ENCODE measurements around the gene ZBED2.

Gene ZBED2

DNA sequence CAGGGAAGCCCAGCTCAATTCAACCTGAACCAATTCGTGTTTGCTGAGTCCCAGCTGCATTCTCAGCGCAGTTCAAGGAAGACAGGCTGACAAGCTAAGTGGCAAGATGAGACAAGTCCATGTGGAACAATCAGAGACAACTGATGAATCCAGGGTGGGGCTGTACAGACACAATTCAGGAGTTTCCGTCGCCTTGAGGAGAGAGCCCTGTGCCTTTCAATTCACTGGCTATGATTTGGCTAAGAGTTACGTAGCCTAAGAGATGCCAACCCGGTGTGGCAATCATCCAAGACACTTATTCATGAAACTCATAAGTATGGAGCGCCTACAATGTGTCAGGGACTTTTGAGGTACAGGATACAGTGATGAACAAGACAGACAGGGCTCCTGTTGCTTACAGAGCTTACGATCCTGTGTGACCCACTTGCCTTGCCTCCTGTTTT lies 15.5 kb upstream of the ZBED2 start:
- Mint-ChIP-seq H3K4me1 (ENCODE audit: low read depth) (peaks cover 100% of the 10 kb centered on the region), H3K27ac (peak overlapping the region; percentile 98), H3K27me3 (no peaks in the 10 kb centered on the region), H3K4me3 (peak overlapping the region; percentile 85), H3K36me3 (ENCODE audit: low read depth) (peaks cover 87% of the 10 kb centered on the region), H3K9me3 (peaks cover 4% of the 10 kb centered on the region)

DNA sequence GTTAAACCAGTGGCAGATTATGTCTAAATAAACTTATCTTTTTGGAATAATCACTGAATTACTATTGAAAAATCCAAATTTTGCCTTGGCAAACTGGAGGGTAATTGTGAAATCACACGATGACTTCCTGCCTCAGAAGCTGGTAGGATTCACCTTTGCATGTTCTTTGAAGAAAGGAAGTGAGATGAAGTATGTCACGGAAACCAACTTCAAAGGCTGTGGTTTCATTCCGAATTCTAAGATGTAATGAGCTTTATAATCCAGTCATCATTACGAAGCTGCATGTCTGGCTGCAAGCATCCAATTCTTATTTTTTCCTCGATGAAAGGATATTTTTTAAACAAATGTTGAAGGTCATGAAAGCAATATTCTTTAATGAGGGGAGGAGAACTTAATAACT lies 15.0 kb upstream of the ZBED2 start:
- H3K9me3 Mint-ChIP-seq = peaks cover 4% of the 10 kb centered on the region
- H3K4me3 Mint-ChIP-seq = peak overlapping the region; percentile 85
- peak overlapping the region; percentile 98 for H3K27ac Mint-ChIP-seq
- peaks cover 100% of the 10 kb centered on the region for H3K4me1 Mint-ChIP-seq (ENCODE audit: low read depth)
- no peaks in the 10 kb centered on the region for H3K27me3 Mint-ChIP-seq
- peaks cover 89% of the 10 kb centered on the region for H3K36me3 Mint-ChIP-seq (ENCODE audit: low read depth)

DNA sequence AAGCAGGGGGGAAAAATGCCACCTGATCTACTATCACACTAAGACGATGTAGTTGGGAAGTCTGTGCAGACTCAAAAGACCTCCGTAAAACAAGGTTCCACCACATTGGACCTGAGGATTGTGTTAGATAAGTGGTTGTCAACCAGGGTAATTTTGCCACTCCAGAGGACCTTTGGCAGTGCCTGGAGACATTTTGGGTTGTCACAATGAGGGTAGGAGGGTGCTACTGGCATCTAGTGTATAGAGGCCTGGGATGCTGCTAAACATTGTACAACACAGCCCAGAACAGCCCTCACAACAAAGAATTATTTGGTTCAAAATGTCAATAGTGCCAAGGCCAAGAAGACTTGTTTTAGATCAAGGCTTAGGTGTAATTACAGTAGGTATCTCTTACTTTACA lies 14.6 kb upstream of the ZBED2 start:
- Mint-ChIP-seq H3K27ac (peak overlapping the region; percentile 98), H3K4me1 (ENCODE audit: low read depth) (peaks cover 100% of the 10 kb centered on the region), H3K27me3 (no peaks in the 10 kb centered on the region), H3K36me3 (ENCODE audit: low read depth) (peaks cover 89% of the 10 kb centered on the region), H3K4me3 (peak overlapping the region; percentile 85), H3K9me3 (peaks cover 4% of the 10 kb centered on the region)

- Mint-ChIP-seq H3K4me3 (peak overlapping the region; percentile 85), H3K36me3 (ENCODE audit: low read depth) (peaks cover 86% of the 10 kb centered on the region)
Observed at GRCh38 chr3:111608383-111608782, 13.2 kb upstream of the ZBED2 start.

DNA sequence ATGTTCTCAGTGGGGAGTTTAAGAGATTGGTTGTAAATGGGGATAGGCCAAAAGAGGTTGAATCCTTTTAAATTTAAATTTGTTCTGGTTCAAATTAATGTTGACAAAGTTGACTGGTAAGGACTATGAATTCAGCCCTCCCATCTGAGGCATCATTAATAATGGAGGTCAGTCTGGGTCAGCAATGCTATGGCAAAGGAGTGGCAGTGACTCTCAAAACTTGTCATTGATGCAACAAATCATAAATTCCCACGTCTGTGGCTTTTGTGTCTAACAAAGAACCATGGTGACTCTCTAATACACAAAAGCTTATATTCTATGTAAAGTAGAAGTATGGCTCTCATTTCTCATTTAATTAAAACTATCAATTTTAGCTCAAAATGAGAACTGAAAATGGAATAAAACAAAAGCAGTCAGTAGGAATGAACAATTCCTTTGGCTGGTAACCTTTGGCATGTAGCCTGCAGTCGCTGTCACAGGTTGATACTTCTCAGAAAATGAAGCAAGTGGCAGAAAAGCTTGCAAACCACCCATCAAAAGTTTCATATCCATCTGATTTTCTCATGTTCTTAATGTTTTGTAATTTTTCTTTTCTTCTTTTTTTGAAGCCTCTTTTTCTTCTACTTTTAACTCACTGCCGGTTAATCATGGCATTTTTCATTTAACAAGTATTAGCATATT lies 12.2 kb upstream of the ZBED2 start:
- no peaks in the 10 kb centered on the region for H3K27me3 Mint-ChIP-seq
- peaks cover 100% of the 10 kb centered on the region for H3K4me1 Mint-ChIP-seq (ENCODE audit: low read depth)
- H3K4me3 Mint-ChIP-seq = peak overlapping the region; percentile 85
- H3K9me3 Mint-ChIP-seq = peaks cover 4% of the 10 kb centered on the region
- peak overlapping the region; percentile 98 for H3K27ac Mint-ChIP-seq
- H3K36me3 Mint-ChIP-seq (ENCODE audit: low read depth) = peaks cover 82% of the 10 kb centered on the region

More at GRCh38 chr3:111608383-111608782, 13.2 kb upstream of the ZBED2 start:
- no peaks in the 10 kb centered on the region for H3K27me3 Mint-ChIP-seq
- H3K9me3 Mint-ChIP-seq = peaks cover 4% of the 10 kb centered on the region
- peaks cover 100% of the 10 kb centered on the region for H3K4me1 Mint-ChIP-seq (ENCODE audit: low read depth)
- peak overlapping the region; percentile 98 for H3K27ac Mint-ChIP-seq

DNA sequence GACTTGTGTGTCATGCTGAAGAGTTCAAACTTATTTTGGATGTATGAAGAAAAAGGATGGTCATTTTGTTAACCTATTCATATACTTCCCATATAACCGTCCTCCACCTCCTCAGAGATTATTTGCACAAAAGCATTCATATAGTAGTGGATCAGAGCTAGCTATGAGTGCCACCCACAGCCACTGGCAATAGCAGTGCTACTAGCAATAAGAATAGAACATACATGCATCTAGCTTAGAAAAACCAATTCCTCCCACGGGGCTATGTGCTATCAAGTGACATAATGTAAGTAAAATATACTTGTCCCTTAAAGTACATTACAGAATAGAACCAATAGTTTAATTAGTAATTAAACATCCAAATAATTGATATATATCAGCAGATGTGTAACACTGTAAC lies 10.3 kb upstream of the ZBED2 start:
- Mint-ChIP-seq H3K27ac (peak overlapping the region; percentile 98), H3K4me1 (ENCODE audit: low read depth) (peaks cover 97% of the 10 kb centered on the region), H3K36me3 (ENCODE audit: low read depth) (peaks cover 77% of the 10 kb centered on the region), H3K9me3 (peaks cover 4% of the 10 kb centered on the region), H3K27me3 (no peaks in the 10 kb centered on the region), H3K4me3 (peak overlapping the region; percentile 75)

DNA sequence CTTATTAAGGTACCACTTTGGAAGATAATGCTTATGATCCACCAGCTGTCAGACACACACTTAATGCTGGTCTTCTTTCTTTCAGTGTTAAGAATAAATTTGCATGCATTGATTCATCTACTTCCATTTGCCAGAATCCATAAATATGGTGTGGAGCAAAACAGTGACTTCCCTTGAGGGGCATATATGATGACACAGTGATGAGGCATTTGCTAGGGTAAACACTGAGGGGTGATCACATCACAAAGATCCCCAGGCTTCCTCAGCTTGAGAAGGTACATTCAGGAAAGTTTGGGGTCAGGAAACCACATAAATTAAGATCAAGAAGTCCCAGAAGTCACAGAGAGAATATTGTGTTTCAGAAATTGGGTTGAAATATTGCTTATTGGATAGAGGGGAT lies 9.9 kb upstream of the ZBED2 start:
- Mint-ChIP-seq H3K4me3 (peak overlapping the region; percentile 75), H3K4me1 (ENCODE audit: low read depth) (peaks cover 97% of the 10 kb centered on the region)

GRCh38 chr3:111604119-111604518 lies 9.0 kb upstream of the ZBED2 start:
- Mint-ChIP-seq H3K4me1 (ENCODE audit: low read depth) (peaks cover 96% of the 10 kb centered on the region), H3K27me3 (no peaks in the 10 kb centered on the region), H3K4me3 (peak overlapping the region; percentile 75), H3K36me3 (ENCODE audit: low read depth) (peaks cover 74% of the 10 kb centered on the region), H3K9me3 (peaks cover 4% of the 10 kb centered on the region), H3K27ac (peak overlapping the region; percentile 98)

More for the DNA sequence above, 9.9 kb upstream of the ZBED2 start:
- peaks cover 78% of the 10 kb centered on the region for H3K36me3 Mint-ChIP-seq (ENCODE audit: low read depth)
- H3K27ac Mint-ChIP-seq = peak overlapping the region; percentile 98
- peaks cover 4% of the 10 kb centered on the region for H3K9me3 Mint-ChIP-seq
- no peaks in the 10 kb centered on the region for H3K27me3 Mint-ChIP-seq

- Mint-ChIP-seq H3K36me3 (ENCODE audit: low read depth) (peaks cover 70% of the 10 kb centered on the region), H3K27me3 (no peaks in the 10 kb centered on the region), H3K4me3 (peak overlapping the region; percentile 75), H3K4me1 (ENCODE audit: low read depth) (peaks cover 92% of the 10 kb centered on the region), H3K27ac (peak overlapping the region; percentile 98), H3K9me3 (no peaks in the 10 kb centered on the region)
Observed at GRCh38 chr3:111603679-111604078, 8.5 kb upstream of the ZBED2 start.

DNA sequence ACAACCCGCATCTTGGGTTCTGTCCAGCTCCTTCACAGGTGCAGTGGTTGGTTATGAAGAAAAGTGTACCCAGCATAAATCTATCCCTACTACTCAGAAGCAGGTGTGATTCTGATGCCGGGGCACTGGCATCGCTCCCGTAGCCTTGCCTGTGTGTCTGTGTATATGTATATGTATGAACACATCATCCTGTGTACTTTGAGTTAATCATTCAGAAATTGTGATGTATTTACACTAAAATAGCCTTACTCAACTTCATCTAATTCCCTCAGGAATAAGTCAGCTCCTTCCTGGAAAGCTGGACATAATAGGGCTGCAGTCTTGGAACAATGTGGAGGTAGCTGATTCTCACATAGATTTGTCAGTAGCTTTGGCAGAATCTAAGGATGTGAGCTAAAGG lies 6.7 kb upstream of the ZBED2 start:
- Mint-ChIP-seq H3K4me1 (ENCODE audit: low read depth) (peaks cover 92% of the 10 kb centered on the region), H3K4me3 (no peak overlapping the region), H3K27me3 (no peaks in the 10 kb centered on the region), H3K36me3 (ENCODE audit: low read depth) (peaks cover 65% of the 10 kb centered on the region), H3K9me3 (no peaks in the 10 kb centered on the region), H3K27ac (peak overlapping the region; percentile 98)

- Mint-ChIP-seq H3K27ac (peak overlapping the region; percentile 99), H3K4me3 (no peak overlapping the region), H3K36me3 (ENCODE audit: low read depth) (peaks cover 61% of the 10 kb centered on the region), H3K4me1 (ENCODE audit: low read depth) (peaks cover 91% of the 10 kb centered on the region), H3K27me3 (no peaks in the 10 kb centered on the region), H3K9me3 (no peaks in the 10 kb centered on the region)
Observed at GRCh38 chr3:111598552-111598951, 3.4 kb upstream of the ZBED2 start.

DNA sequence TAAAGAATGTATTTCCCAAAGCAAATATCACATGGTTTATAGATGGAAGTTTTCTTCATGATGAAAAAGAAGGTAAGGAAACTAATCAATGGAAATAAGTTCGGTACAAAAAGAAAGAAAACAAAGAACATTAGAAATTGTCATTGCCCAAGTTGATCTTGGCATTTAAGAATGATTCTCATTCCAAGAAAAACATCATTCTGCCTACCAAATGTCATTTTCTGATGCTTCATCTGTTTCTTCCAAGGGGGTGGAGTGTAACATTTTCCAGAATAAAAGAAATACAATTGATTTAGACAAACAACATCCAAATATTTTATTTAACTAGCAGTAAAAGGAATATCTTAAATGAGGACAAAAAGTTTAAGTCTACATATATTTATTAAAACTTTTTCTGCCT lies 3.0 kb upstream of the ZBED2 start:
- H3K36me3 Mint-ChIP-seq (ENCODE audit: low read depth) = peaks cover 61% of the 10 kb centered on the region
- H3K9me3 Mint-ChIP-seq = no peaks in the 10 kb centered on the region
- H3K4me1 Mint-ChIP-seq (ENCODE audit: low read depth) = peaks cover 89% of the 10 kb centered on the region
- H3K27ac Mint-ChIP-seq = peak overlapping the region; percentile 99
- peak overlapping the region; percentile 98 for H3K4me3 Mint-ChIP-seq
- H3K27me3 Mint-ChIP-seq = no peaks in the 10 kb centered on the region

GRCh38 chr3:111596328-111596727 lies 1.2 kb upstream of the ZBED2 start:
- Mint-ChIP-seq H3K27me3 (no peaks in the 10 kb centered on the region), H3K36me3 (ENCODE audit: low read depth) (peaks cover 69% of the 10 kb centered on the region), H3K4me3 (peak overlapping the region; percentile 98), H3K9me3 (no peaks in the 10 kb centered on the region), H3K4me1 (ENCODE audit: low read depth) (peaks cover 80% of the 10 kb centered on the region), H3K27ac (peak overlapping the region; percentile 99)

GRCh38 chr3:111594781-111595180 lies 365 bp downstream of the ZBED2 start:
- Mint-ChIP-seq H3K9me3 (no peaks in the 10 kb centered on the region), H3K4me1 (ENCODE audit: low read depth) (peaks cover 81% of the 10 kb centered on the region), H3K36me3 (ENCODE audit: low read depth) (peaks cover 74% of the 10 kb centered on the region), H3K4me3 (peak overlapping the region; percentile 98), H3K27me3 (no peaks in the 10 kb centered on the region), H3K27ac (peak overlapping the region; percentile 99)

- no peaks in the 10 kb centered on the region for H3K9me3 Mint-ChIP-seq
- peak overlapping the region; percentile 99 for H3K27ac Mint-ChIP-seq
- H3K4me3 Mint-ChIP-seq = peak overlapping the region; percentile 98
- H3K27me3 Mint-ChIP-seq = no peaks in the 10 kb centered on the region
- H3K4me1 Mint-ChIP-seq (ENCODE audit: low read depth) = peaks cover 81% of the 10 kb centered on the region
- peaks cover 78% of the 10 kb centered on the region for H3K36me3 Mint-ChIP-seq (ENCODE audit: low read depth)
Observed at GRCh38 chr3:111594205-111594604, 941 bp downstream of the ZBED2 start.

DNA sequence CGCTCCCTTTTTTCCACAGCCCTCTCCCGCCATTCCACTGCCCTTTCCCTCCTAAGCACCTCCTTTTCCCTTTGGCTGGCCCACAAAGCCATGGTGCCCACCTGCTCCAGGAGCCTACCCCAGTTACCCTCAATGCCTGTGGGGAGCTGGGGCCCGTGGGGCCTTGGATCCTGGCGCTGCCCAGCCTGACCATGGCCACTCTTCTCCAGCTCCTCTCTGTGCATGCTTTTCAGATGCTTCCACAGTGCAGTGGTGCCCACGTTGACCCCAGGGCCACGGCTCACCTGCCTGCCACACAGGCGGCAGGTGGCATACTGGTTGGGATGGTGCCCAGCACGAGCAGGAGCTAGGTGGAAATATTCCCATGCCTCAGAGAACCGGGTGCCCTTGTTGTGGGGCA lies 1.5 kb downstream of the ZBED2 start:
- Mint-ChIP-seq H3K4me1 (ENCODE audit: low read depth) (peaks cover 83% of the 10 kb centered on the region), H3K27me3 (no peaks in the 10 kb centered on the region), H3K9me3 (no peaks in the 10 kb centered on the region), H3K36me3 (ENCODE audit: low read depth) (peaks cover 79% of the 10 kb centered on the region), H3K4me3 (peak overlapping the region; percentile 98), H3K27ac (peak overlapping the region; percentile 99)
